AG20443 (cell line): Measurements from ENCODE around the gene CYP11A1.
A peak's percentile ranks its signal among the peaks of the same experiment; 100 is the strongest.

ENCODE experiments used
- DNase-seq: peaks from one replicate; pipeline ENCODE4 v3.0.0; 2012; ENCODE audit warnings: low spot score, mixed read lengths

The CYP11A1 gene

GRCh38 chr15:74388363-74388951, 21.0 kb upstream of the CYP11A1 start:
- no peak for DNase-seq

- no peak for DNase-seq
Observed at GRCh38 chr15:74387621-74388362, 20.3 kb upstream of the CYP11A1 start.

GRCh38 chr15:74387141-74387541, 19.7 kb upstream of the CYP11A1 start:
- no peak for DNase-seq

GRCh38 chr15:74386496-74387140, 19.2 kb upstream of the CYP11A1 start:
- no peak for DNase-seq

- no peak for DNase-seq
Observed at GRCh38 chr15:74385733-74386132, 18.3 kb upstream of the CYP11A1 start.

GRCh38 chr15:74384881-74385643, 17.6 kb upstream of the CYP11A1 start:
- DNase-seq = peak; percentile 43

GRCh38 chr15:74384566-74384880, 17.1 kb upstream of the CYP11A1 start:
- no peak for DNase-seq

GRCh38 chr15:74383695-74384565, 16.5 kb upstream of the CYP11A1 start:
- DNase-seq = no peak

GRCh38 chr15:74383286-74383685, 15.8 kb upstream of the CYP11A1 start:
- DNase-seq = no peak

- DNase-seq = peak; percentile 95
Observed at GRCh38 chr15:74382004-74382816, 14.8 kb upstream of the CYP11A1 start.

GRCh38 chr15:74381481-74381880, 14.0 kb upstream of the CYP11A1 start:
- no peak for DNase-seq

GRCh38 chr15:74381190-74381453, 13.7 kb upstream of the CYP11A1 start:
- no peak for DNase-seq

GRCh38 chr15:74380361-74381189, 13.1 kb upstream of the CYP11A1 start:
- DNase-seq = no peak

- DNase-seq = peak; percentile 50
Observed at GRCh38 chr15:74378848-74379247, 11.4 kb upstream of the CYP11A1 start.

- DNase-seq = no peak
Observed at GRCh38 chr15:74377831-74378766, 10.7 kb upstream of the CYP11A1 start.

GRCh38 chr15:74376825-74377581, 9.6 kb upstream of the CYP11A1 start:
- DNase-seq = no peak

- DNase-seq = no peak
Observed at GRCh38 chr15:74376226-74376625, 8.8 kb upstream of the CYP11A1 start.

GRCh38 chr15:74375303-74375693, 7.9 kb upstream of the CYP11A1 start:
- DNase-seq = peak; percentile 82
